KG1 (cell line): ENCODE measurements around the gene HSPA6.
"Not testable (repeated sequence)": the region's sequence is repeated elsewhere in the genome, so short reads cannot be mapped to it uniquely, and the experiment has no call there.

Experiments used
- DNase-seq: peaks from one replicate; lab custom pipeline; 2025; lab: John Stamatoyannopoulos, UW

Gene HSPA6

GRCh38 chr1:161532644-161533567 lies 8.6 kb downstream of the HSPA6 start:
- not testable (repeated sequence) for DNase-seq

- DNase-seq, result not testable (repeated sequence)
Observed at GRCh38 chr1:161537068-161537669, 12.8 kb downstream of the HSPA6 start.

GRCh38 chr1:161538925-161539479 lies 14.7 kb downstream of the HSPA6 start:
- not testable (repeated sequence) for DNase-seq

- DNase-seq, result peak; percentile 94
Observed at GRCh38 chr1:161539731-161540569, 15.6 kb downstream of the HSPA6 start.

- not testable (repeated sequence) for DNase-seq
Observed at GRCh38 chr1:161540570-161540960, 16.2 kb downstream of the HSPA6 start.

- DNase-seq, result peak; percentile 21
Observed at GRCh38 chr1:161542091-161542559, 17.8 kb downstream of the HSPA6 start.

GRCh38 chr1:161543125-161543524 lies 18.8 kb downstream of the HSPA6 start:
- not testable (repeated sequence) for DNase-seq

GRCh38 chr1:161545005-161545731 lies 20.8 kb downstream of the HSPA6 start:
- not testable (repeated sequence) for DNase-seq

GRCh38 chr1:161547995-161548741 lies 23.8 kb downstream of the HSPA6 start:
- not testable (repeated sequence) for DNase-seq

- DNase-seq, result not testable (repeated sequence)
Observed at GRCh38 chr1:161548749-161549406, 24.5 kb downstream of the HSPA6 start.

- no peak for DNase-seq
Observed at GRCh38 chr1:161549652-161550051, 25.3 kb downstream of the HSPA6 start, which contains the start of gene FCGR3A. FCGR3A (minus strand) TSS chr1:161549818; CDS start chr1:161549736, 82 bp downstream.

GRCh38 chr1:161550942-161551341 lies 26.6 kb downstream of the HSPA6 start:
- not testable (repeated sequence) for DNase-seq

GRCh38 chr1:161553631-161554030 lies 29.3 kb downstream of the HSPA6 start:
- not testable (repeated sequence) for DNase-seq

GRCh38 chr1:161554340-161554739 lies 30.0 kb downstream of the HSPA6 start:
- DNase-seq, result not testable (repeated sequence)

GRCh38 chr1:161554815-161555417 lies 30.6 kb downstream of the HSPA6 start:
- not testable (repeated sequence) for DNase-seq

GRCh38 chr1:161556143-161556542 lies 31.8 kb downstream of the HSPA6 start:
- not testable (repeated sequence) for DNase-seq

- not testable (repeated sequence) for DNase-seq
Observed at GRCh38 chr1:161556990-161557389, 32.6 kb downstream of the HSPA6 start.

- DNase-seq, result not testable (repeated sequence)
Observed at GRCh38 chr1:161557506-161558450, 33.4 kb downstream of the HSPA6 start.
